ENCODE results near the gene IL15RA.
"Not testable (repeated sequence)": the region's sequence is repeated elsewhere in the genome, so short reads cannot be mapped to it uniquely, and the experiment has no call there.

The IL15RA gene

DNA sequence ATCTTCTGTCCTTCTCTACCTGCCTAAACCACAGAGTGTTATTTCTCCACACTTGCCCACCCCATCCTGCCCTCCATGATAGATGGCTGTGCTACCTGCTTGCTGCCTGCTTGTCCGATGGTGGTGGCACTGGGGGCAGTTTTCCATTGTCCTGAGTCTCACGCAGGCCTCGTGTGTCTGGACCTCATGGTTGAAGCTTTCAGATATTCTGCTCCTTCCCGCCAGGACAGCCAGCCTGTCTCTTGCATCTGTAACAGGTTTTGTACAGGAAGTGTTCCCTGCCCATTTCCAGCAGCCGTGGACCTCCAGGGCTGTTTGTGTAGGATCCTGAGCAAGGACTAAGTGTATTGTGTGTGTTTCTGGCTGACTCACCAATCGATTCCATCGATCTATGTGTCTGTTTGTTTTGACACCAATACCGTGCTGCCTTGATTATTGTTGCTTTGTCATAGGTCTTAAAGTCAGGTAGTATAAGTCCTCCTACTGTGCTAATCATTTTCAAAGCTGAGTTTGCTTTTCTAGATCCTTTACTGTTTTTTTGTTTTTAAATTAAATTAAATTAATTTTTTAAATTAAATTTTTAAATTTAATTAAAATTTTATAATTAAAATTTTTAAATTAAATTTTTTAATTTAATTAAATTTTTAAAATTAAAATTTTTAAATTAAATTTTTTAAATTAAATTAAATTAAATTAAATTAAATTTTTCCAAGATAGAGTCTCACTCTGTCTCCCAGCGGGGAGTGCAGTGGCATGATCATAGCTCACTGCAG, 8.5 kb downstream of the IL15RA start:
- DNase-seq = no peak

DNA sequence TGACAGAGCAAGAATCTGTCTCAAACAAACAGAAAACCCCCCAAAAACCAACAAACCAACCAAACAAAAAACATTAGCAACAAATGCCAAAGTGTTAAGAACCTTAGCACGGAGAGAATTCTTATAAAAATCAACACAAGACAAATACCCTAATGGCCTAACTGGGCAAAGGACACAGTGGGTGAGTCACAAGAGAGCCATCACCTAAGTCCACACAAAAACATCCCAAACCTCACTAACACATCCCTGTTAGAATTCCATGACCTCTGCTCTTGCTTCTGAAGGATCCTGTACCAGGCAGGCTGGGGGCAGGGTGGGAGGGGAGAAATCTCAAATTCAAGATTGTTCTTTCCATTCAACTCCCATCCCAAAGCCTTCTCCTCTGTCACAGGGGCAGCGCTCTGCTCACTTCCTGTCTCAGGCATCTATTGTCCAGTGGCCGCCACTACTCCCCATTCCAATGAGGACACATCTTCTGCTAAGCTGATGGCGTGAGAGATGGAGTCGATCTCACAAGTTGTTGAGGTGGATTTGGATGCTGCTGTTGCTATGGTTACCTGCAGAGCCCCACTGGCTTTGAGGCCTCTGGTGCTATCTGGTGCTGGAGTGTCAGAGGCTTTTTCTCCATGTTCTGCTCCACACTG, 9.2 kb downstream of the IL15RA start:
- DNase-seq = no peak

DNA sequence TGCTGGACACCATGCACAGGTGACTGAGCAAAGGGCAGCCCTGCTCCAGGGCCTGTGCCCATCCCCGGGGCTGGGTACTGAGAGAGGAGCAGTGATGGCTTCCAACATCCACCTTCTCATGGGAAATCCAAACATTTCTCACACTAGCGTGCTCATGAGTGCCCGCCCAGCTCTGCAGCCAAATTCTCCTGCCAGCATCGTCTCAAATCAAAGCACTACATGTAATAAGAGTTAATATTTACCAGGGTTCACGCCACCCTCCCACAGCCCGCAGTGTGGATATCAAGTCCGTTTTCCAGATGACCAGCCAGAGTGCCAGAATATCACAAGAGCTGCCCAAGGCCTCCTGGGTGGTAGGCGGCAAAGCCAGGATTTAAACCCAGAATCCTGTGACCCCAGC, 12.1 kb downstream of the IL15RA start:
- no peak for DNase-seq

DNA sequence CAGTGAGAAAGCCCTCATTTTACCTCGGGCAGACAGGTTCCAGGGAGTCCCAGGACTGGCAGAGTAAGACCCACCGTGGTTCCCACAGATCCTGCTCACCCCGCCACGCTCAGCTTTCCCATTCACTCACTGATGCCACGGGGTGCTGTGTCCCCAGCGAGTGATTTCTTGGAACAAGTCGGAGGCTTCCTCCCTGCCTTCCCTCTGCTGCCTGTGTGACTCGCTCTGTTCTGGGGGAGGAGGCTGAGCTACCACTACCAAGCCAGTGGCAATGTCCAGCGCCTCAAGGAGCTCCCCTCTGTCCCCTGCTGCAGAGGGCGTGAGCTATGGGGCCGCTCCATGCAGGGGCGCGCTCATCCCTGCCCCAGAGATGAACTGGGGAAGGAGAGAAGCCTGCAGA, 12.6 kb downstream of the IL15RA start:
- no peak for DNase-seq

DNA sequence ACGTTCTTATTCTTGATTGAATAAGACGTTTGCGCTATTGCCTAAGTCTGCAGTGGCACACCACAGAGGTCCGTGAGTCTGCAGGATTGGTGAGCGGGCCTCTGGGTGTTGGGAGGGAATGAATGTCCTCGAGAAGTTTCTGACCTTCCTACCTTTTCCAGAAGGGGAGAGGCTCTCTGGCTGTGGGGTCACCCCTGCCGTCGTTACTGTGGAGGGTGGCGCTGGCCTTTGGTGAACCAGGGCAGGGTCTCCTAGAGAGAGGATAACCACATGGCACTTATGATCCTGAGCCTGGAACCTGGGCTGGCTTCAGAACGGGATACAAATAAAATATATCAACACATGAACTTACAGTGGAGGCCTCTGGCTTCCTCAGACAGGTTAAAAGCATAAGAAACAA, 13.8 kb downstream of the IL15RA start:
- no peak for DNase-seq

DNA sequence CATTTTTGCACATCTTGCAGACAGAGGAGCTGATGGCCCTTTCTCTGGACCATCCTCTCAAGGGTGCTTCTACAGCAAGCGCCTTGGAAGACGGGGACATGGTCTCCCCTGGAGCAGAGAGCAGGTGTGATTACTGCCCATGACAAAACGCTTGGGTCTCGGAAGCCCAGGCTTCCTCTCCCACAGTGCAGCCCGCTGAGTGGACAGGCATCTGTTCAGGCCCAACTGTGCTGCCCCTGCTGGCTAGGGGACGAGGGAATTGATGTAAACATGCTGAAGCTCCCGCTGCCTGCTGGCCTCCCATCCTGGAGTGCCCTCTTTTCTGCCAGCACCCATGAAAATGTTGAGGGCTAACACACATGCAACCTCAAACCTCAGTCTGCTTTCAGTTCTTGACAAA, 14.3 kb downstream of the IL15RA start:
- no peak for DNase-seq

DNA sequence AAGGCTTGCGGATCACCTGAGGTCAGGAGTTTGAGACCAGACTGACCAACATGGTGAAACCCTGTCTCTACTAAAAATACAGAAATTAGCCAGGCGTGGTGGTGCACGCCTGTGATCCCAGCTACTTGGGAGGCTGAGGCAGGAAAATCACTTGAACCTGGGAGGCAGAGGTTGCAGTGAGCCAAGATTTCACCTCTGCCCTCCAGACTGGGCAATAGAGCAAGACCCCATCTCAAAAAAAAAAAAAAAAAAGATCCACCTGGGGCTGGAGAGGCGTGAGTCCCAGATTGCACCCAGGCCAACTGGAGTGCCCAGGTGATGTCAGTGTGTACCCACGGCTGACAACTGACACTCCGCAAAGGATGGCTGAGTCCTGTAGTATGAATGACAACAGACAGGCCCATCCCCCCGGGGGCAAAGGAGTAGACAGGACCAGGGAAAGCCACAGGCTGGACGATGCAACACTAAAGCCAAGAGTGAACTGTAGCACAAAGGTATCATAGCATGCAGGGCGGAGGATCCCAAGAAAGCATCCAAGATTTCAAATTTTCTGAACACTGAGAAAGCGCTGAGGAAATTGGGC, 14.9 kb downstream of the IL15RA start:
- DNase-seq = not testable (repeated sequence)

DNA sequence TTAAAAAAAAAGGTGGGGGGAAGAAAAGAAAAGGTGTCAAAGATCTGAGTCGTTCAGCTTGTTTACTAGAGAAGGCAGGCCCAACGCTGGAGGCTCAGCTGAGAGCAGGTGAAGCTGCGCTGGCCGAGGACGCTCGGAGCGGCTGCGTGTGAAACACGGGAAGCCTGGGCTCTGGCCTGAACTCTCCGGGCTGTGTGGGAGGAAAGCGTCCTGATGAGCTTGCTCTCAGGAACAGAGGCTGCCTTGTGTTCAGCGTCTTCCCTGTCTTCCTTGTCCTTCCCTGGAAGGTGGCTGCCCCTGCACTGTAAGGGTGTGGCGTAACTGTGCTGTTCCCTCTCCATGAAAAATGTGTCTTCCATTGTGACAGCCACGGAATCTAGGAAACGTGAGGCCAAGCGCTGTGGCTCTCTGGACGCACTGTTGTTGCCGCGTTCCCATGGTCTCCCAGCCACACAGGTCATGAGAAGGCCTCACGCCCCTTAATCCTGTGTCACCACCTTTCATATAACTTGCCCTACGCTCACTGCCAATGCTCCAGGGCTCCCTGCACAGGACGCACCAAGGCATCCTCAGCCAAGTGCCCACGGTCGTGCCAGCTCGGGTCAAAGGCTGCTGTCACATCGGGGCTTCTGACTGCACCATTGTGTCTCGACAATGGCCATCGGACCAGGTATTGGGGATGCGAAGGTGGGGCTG, 15.8 kb downstream of the IL15RA start:
- no peak for DNase-seq

DNA sequence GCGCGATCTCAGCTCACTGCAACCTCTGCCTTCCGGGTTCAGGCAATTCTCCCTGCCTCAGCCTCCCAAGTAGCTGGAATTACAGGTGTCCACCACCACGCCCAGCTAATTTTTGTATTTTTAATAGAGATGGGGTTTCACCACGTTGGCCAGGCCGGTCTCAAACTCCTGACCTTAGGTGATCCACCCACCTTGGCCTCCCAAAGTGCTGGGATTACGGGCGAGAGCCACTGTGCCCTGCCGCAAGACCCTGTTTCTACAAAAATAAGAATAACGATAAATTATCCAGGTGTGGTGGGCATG, 16.4 kb downstream of the IL15RA start:
- not testable (repeated sequence) for DNase-seq

DNA sequence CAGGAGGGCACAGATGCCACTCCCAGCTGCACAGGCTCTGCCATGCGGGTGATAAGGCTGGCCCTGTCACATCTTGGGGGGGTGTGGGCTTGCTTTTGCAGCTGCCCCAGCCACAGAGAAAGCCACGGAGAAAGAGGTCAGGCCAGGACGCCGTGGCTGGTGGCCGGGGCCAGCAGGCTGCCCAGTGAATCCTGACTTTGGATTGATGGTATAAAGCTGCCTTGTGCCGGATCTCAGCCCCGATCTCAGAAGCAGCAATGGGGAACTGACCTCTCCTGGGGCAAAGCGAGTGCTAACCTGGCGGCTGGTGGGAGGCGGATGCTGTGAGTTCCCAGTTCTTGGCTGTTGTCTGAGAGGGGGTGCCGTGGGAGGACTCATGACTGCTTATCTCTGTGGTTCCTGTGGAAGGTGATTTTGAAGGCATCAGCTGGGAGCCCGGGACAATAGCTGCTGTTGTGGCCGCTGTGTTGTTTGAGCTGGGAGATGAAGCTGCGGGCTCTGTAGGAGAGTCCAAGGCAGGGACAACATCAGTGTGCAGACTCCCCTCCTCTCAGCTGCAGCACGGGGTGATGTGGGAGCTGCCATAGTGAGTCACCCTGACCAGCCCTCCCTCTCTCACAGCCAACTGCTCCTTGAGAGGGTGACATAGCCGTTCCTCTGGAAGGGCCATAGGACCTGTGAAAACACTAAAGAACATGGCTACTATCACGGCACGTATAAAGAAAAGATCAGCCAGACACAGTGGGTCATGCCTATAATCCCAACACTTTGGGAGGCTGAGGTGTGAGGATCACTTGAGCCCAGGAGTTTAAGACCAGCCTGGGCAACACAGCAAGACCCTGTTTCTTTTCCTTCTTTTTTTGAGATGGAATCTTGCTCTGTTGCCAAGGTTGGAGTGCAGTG, 17.0 kb downstream of the IL15RA start:
- peak; percentile 24 for DNase-seq

DNA sequence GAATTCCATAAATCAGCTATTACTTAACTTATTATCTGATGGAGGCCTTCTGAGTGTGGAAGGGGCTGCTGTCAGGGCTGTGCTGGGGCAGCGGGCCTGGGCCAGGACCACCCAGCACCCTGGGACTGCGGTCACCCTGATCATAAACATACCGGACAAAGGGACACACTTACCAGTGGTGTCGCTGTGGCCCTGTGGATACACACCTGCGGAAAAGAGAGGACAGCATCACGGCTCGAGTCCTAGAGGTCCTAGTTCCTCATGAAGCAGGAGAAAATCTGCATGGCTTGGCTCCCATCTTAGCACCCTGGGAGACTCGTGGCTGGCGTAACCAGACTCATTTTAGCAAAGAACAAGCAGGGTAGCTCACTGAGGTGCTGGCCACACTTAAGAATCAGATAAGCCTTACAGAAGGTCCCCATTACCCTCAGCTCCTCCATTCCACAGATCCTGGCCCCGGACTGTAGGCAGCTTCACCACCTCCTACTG, 17.7 kb downstream of the IL15RA start:
- no peak for DNase-seq

DNA sequence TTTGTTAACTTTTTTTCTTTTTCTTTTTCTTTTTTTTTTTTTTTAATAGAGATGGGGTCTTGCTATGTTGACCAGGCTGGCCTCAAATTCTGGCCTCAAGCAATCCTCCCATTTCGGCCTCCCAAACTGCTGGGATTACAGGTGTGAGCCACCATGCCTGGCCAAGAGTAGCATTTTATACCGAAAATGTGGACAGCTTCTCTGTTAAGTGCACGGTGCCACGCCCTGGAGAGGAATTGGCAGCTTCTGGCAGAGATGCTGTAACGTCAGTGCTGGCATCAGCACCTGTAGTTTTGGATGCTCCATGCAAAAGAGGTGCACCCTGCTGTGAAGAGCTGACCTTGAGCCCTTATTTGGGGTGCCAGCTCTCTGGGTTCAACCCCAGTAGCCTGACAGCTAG, 18.2 kb downstream of the IL15RA start:
- DNase-seq = no peak

DNA sequence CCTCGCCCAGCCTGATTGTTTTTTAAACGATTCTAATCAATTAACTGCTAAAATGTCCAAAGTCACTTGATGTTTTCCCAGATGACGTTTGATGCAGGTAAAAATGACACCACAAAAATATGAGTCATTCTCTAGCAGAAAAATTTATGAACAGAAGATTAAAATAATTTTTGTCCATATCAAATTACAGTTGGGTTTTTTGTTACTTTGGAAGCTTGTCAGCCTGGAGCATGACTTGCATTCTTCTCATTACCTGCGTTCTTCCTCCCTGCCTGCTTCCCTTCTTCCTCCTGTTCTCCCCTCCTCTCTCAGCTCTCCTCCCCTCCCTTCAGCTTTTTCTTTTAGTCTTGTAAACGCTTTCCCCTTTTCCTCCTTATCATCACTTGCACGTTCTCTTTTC, 18.7 kb downstream of the IL15RA start:
- no peak for DNase-seq

DNA sequence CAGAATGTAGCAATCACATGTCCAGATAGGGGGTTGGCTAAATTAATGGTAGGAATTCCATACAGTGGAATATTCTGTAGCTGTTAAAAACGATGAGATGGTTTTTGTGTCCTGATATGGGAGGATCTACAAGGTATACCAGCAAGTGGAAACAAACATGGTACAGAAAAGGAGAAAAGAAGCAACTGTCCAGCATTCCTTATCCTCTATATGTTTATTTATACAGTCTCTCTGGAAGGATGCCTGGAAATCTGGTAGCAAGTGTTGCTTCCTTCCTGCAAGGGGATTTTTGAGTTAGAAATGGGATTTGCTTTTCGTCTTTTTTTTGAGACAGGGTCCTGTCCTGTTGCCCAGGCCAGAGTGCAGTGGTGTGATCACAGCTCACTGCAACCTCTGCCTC, 19.3 kb downstream of the IL15RA start:
- peak; percentile 66 for DNase-seq

DNA sequence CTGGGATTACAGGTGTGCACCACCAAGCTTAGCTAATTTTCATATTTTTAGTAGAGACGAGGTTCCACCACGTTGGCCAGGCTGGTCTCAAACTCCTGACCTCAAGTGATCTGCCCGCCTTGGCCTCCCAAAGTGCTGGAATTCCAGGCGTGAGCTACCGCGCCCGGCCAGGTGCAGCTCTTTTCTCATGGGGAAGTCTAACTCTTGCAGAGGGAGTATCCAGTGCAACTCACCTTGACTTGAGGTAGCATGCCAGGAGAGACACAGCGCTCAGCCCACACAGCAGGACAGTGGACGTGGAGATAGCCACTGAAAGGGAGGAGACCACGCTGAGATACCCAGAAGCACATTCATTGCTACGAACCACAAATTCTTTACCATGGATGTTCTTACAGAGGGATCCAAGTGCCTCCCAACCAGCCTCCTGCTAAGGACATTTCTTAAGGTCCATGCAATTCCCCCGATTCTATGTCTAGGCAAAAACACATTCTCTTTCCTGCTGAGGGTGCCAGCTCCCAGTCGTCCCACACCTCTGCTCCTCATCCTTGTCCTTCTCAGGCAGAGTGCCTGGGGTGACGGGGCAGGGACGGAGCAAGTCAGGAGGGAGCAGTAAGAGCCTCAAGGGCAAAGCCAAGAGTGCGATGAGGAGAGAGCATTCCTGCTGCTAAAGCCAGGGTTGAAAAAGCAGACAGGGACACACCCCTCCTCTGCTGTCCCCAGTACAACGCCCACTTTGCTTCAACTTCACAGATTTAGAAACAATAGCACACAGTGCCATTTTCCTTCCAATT, 21.0 kb downstream of the IL15RA start:
- no peak for DNase-seq

DNA sequence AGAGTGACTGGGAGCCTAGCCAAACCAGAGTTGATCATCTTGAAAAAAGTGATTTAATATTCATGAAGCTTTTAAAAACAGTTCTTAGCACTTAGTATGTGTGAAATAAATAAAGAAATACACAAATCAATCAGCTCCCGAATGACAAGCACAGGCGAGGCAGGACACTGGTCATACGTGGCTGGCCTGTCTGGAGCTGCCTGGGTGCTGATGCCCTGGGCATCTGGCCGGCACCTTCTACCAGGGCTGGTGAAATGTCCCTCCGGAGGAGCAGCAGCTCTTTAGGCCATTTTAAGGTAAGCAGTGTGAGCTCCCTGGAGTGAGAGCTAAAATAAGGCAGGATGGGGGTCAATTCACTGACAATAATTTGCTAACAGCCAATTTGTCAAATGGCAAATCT, 23.7 kb downstream of the IL15RA start:
- DNase-seq = no peak

DNA sequence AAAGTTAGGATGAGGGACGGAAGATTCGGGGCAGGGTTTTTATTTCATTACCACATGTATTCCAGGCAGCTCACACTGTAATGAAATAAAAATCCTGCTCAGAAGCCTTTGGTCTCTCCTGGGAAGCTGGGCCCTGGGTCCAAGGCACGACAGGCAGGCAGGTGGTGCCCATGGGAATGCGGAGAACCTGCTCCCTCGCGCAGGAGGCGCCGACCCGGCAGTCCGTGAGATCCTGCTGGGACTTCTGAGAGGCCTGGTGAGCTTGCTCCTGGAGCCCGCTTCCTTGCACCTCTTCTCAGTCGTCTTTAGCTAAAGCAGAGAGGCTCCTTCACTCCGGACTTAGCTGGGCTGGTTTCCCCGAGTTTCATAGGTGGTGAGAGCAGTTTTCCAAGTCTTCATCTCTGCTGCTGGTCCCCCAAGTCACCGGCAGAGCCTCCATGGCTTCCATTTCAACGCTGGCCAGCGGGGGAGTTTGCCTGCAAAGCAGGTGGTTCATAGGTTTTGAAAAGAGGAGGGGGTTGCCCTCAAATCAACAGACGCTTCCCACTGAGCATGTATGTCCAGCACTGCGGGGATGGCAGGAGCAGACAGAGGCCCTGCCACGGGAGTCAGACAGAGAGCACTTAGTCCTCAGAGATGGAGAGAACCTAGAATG, 24.5 kb downstream of the IL15RA start:
- no peak for DNase-seq

DNA sequence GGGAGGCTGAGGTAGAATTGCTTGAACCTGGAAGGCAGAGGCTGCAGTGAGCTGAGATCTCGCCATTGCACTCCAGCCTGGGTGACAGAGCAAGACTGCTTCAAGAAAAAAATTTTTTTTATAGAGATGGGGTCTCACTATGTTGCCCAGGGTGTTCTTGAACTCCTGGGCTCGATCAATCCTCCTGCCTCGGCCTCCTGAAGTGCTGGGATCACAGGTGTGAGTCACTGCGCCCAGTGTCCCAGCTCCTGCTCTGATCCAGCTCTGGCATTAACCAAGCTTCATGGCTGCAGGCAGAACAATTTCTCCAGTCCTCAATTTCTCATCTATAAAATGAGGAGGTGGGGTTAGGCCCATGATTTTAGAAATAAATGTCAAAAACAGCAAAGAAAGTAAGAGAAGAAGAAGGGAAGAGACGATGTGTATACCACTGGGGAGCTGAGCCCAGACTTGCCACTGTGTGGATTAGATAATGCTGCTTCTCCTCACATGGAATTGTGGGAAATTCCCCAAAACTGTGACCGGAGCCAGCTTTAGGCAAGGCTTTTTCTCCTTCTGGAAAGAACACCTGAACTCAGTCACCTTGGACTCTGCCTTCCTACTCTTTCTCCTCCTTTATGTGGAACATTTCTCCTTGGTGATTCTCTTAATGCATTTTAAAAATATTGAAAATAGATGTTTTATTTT, 25.5 kb downstream of the IL15RA start:
- no peak for DNase-seq

DNA sequence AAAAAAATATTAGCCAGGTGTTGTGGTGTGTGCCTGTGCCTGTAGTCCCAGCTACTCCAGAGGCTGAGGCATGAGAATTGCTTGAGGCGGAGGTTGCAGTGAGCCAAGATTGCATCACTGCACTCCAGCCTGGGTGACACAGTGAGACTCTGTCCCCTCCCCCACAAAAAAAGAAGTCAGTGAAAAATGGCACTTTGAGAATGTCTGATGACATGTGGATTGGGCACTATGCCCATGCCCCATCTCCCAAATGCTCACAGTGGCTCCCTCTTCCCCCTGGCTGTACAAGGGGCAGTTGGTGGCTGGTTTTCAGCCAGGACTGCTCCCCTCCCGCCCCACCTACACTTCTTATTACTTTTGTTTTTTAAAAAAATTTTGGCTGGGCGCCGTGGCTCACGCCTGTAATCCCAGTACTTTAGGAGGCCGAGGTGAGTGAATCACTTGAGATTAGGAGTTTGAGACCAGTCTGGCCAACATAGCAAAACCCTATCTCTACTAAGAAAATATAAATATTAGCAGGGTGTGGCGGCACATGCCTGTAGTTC, 26.1 kb downstream of the IL15RA start:
- peak; percentile 47 for DNase-seq

Data from fibroblast of skin of back (primary cell).